Measurements from ENCODE around the gene ERCC4. TPM values are rescaled to one million over a fixed set of nuclear protein-coding genes. Genes with fewer than 3 reads are reported as not detected.

ERCC4 gene
- total RNA-seq, 4 donors from 2014 or later = 5.3 to 22.6 (median 15.9) TPM

DNA sequence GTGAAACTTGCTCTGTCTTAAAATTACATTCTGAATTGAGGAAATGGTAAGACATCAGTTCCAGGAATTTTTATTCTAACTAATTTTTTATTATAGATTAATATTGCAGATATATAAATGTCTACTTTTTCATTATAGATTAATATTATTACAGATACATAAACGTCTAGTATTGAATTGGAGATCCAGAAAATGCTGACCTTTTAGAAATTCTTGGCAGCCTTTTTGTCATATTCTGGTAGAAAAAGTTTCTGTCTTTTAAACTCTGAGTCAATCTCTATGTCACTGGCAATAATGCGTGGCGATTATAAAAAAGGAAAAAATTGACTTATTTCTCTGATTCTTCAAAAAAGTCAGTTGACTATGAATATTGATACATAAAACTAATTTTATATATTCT is 8.7 kb downstream of the ERCC4 start:
- Histone ChIP-seq H3K27ac (no peak overlapping the region), H3K27me3 (no peaks in the 10 kb centered on the region), H3K9me3 (no peaks in the 10 kb centered on the region), H3K4me3 (no peak overlapping the region), H3K36me3 (no peaks in the 10 kb centered on the region), H3K4me1 (no peaks in the 10 kb centered on the region)
- no peak for DNase-seq
- TF ChIP-seq, protein P1, sequence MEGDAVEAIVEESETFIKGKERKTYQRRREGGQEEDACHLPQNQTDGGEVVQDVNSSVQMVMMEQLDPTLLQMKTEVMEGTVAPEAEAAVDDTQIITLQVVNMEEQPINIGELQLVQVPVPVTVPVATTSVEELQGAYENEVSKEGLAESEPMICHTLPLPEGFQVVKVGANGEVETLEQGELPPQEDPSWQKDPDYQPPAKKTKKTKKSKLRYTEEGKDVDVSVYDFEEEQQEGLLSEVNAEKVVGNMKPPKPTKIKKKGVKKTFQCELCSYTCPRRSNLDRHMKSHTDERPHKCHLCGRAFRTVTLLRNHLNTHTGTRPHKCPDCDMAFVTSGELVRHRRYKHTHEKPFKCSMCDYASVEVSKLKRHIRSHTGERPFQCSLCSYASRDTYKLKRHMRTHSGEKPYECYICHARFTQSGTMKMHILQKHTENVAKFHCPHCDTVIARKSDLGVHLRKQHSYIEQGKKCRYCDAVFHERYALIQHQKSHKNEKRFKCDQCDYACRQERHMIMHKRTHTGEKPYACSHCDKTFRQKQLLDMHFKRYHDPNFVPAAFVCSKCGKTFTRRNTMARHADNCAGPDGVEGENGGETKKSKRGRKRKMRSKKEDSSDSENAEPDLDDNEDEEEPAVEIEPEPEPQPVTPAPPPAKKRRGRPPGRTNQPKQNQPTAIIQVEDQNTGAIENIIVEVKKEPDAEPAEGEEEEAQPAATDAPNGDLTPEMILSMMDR (IDR thresholded peaks at IDR 0.05) = no peak
- TF ChIP-seq POLR2A (IDR thresholded peaks at IDR 0.05) = no peak
- intact Hi-C loops (cut with DNase I; ENCODE audit: low total_unique reads) = no loop called here

- Histone ChIP-seq H3K4me1 (no peaks in the 10 kb centered on the region), H3K27ac (no peak overlapping the region), H3K36me3 (no peaks in the 10 kb centered on the region), H3K27me3 (no peaks in the 10 kb centered on the region), H3K4me3 (no peak overlapping the region), H3K9me3 (no peaks in the 10 kb centered on the region)
- DNase-seq = no peak
- TF ChIP-seq, protein P1 (IDR thresholded peaks at IDR 0.05) = no peak
- TF ChIP-seq POLR2A (IDR thresholded peaks at IDR 0.05) = no peak
- intact Hi-C loops (cut with DNase I; ENCODE audit: low total_unique reads) = no loop called here
Measured at GRCh38 chr16:13931845-13932244, 11.9 kb downstream of the ERCC4 start.

DNA sequence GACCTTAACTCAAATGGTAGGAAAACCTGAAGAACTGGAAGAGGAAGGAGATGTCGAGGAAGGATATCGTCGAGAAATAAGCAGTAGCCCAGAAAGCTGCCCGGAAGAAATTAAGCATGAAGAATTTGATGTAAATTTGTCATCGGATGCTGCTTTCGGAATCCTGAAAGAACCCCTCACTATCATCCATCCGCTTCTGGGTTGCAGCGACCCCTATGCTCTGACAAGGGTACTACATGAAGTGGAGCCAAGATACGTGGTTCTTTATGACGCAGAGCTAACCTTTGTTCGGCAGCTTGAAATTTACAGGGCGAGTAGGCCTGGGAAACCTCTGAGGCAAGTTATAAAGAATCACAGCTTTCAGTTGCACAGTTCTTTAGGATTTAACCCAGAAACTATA is 15.5 kb downstream of the ERCC4 start:
- intact Hi-C loops (cut with DNase I; ENCODE audit: low total_unique reads) = no loop called here
- Histone ChIP-seq H3K36me3 (no peaks in the 10 kb centered on the region), H3K9me3 (no peaks in the 10 kb centered on the region), H3K4me1 (no peaks in the 10 kb centered on the region), H3K4me3 (no peak overlapping the region), H3K27me3 (no peaks in the 10 kb centered on the region), H3K27ac (no peak overlapping the region)
- TF ChIP-seq, protein P1 (IDR thresholded peaks at IDR 0.05) = no peak
- no peak for TF ChIP-seq POLR2A (IDR thresholded peaks at IDR 0.05)
- DNase-seq = no peak

GRCh38 chr16:13936155-13936554 is 16.2 kb downstream of the ERCC4 start:
- no peak for DNase-seq
- Histone ChIP-seq H3K4me1 (no peaks in the 10 kb centered on the region), H3K4me3 (no peak overlapping the region), H3K9me3 (no peaks in the 10 kb centered on the region), H3K27me3 (no peaks in the 10 kb centered on the region), H3K36me3 (no peaks in the 10 kb centered on the region), H3K27ac (peak overlapping the region in 1 of 2 donors; percentile 34)
- intact Hi-C loops (cut with DNase I; ENCODE audit: low total_unique reads) = no loop called here
- TF ChIP-seq, protein P1 (IDR thresholded peaks at IDR 0.05) = no peak
- no peak for TF ChIP-seq POLR2A (IDR thresholded peaks at IDR 0.05)

DNA sequence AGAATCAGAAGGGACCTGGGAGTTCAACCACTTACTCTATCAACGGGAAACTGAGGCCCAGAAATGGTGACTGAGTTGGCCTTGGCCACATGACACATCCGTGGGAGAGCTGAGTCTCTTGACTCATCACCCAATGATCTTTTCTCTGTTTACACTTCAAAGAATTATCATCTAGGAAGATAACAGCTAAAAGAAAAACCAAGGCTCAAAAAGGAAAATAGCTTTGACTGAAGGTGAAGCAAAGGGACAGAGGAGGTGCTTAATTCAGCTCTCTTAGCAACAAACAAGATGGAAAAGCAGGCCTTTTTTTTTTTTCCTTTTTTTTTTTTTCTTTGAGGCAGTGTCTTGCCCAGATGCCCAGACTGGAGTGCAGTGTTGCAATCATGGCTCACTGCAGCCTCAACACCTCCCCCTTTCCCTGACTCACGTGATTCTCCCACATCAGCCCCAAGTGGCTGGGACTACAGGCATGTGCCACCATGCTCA is 16.7 kb downstream of the ERCC4 start:
- intact Hi-C loops (cut with DNase I; ENCODE audit: low total_unique reads) = no loop called here
- Histone ChIP-seq H3K36me3 (no peaks in the 10 kb centered on the region), H3K4me3 (no peak overlapping the region), H3K9me3 (no peaks in the 10 kb centered on the region), H3K27ac (peak overlapping the region in 1 of 2 donors; percentile 34), H3K27me3 (no peaks in the 10 kb centered on the region), H3K4me1 (no peaks in the 10 kb centered on the region)
- TF ChIP-seq POLR2A (IDR thresholded peaks at IDR 0.05) = no peak
- TF ChIP-seq, protein P1 (IDR thresholded peaks at IDR 0.05) = no peak
- peak; percentile 38 to 49 for DNase-seq
